ENCODE results near the gene RNASEH1.

DNA sequence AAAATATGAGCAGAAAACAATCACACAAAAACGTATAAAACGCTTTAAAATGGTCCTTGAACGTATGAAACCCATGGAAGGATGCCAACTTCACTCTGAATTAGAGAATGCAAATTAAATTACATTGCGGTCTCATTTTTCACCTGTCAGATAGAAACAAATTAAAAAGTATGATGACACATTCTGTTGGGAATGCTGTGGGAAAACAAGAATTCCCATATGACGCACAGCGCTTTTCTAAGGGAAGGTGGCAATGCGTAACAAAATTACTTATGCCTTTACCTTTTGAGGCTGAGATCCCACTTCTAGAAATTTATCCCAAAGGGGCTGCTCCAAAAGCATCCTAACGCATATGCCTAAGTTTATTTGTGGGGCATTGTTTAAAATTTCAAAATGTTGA is 13.2 kb upstream of the RNASEH1 start:
- TF ChIP-seq, protein P1, sequence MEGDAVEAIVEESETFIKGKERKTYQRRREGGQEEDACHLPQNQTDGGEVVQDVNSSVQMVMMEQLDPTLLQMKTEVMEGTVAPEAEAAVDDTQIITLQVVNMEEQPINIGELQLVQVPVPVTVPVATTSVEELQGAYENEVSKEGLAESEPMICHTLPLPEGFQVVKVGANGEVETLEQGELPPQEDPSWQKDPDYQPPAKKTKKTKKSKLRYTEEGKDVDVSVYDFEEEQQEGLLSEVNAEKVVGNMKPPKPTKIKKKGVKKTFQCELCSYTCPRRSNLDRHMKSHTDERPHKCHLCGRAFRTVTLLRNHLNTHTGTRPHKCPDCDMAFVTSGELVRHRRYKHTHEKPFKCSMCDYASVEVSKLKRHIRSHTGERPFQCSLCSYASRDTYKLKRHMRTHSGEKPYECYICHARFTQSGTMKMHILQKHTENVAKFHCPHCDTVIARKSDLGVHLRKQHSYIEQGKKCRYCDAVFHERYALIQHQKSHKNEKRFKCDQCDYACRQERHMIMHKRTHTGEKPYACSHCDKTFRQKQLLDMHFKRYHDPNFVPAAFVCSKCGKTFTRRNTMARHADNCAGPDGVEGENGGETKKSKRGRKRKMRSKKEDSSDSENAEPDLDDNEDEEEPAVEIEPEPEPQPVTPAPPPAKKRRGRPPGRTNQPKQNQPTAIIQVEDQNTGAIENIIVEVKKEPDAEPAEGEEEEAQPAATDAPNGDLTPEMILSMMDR (IDR thresholded peaks at IDR 0.05): no peak
- no peak for TF ChIP-seq ZFX (IDR thresholded peaks at IDR 0.05; ENCODE audit: borderline replicate concordance)
